Gastrocnemius medialis (tissue), 4 donors: Measurements from ENCODE around the gene SMOC1.

Experiments used
- POLR2A ChIP-seq, 2 donors: fragments of 450-650 bp; IDR thresholded peaks; one replicate each; pipeline ENCODE4 v1.6.1; 2017; ENCODE audit warnings: antibody characterized with exemption in 2 of 2, mild to moderate bottlenecking in 2 of 2, moderate library complexity in 2 of 2
- TF ChIP-seq, protein P1 (sequence below), 5 experiments: fragments of 450-650 bp in 3 of 5; fragments of 200-600 bp in 2 of 5; sonication (generic) in 2 of 5; IDR thresholded peaks in 4 of 5; conservative IDR thresholded peaks in 1 of 5; 1 replicate in 4 of 5; 2 replicates in 1 of 5; pipeline ENCODE4 v1.5.1; 2016 to 2019; ENCODE audit warnings: antibody characterized with exemption in 5 of 5, mild to moderate bottlenecking in 3 of 5, moderate library complexity in 3 of 5

- TF ChIP-seq, protein P1, sequence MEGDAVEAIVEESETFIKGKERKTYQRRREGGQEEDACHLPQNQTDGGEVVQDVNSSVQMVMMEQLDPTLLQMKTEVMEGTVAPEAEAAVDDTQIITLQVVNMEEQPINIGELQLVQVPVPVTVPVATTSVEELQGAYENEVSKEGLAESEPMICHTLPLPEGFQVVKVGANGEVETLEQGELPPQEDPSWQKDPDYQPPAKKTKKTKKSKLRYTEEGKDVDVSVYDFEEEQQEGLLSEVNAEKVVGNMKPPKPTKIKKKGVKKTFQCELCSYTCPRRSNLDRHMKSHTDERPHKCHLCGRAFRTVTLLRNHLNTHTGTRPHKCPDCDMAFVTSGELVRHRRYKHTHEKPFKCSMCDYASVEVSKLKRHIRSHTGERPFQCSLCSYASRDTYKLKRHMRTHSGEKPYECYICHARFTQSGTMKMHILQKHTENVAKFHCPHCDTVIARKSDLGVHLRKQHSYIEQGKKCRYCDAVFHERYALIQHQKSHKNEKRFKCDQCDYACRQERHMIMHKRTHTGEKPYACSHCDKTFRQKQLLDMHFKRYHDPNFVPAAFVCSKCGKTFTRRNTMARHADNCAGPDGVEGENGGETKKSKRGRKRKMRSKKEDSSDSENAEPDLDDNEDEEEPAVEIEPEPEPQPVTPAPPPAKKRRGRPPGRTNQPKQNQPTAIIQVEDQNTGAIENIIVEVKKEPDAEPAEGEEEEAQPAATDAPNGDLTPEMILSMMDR (IDR thresholded peaks at IDR 0.05 in 4 of 5, conservative IDR thresholded peaks at IDR 0.05 in 1 of 5): no peak
- no peak for TF ChIP-seq POLR2A (IDR thresholded peaks at IDR 0.05)
Measured at GRCh38 chr14:69937367-69938081, 58.3 kb downstream of the SMOC1 start.
